ENCODE data around the gene ARSI. TPM values are rescaled to one million over a fixed set of nuclear protein-coding genes. Genes with fewer than 3 reads are reported as not detected.

Gene ARSI
- total and polyA plus RNA-seq, 2 of the 13 experiments (the other 11 are each of a cell fraction or from before 2014, with no cell fraction given) = 4.2 to 33.9 TPM

DNA sequence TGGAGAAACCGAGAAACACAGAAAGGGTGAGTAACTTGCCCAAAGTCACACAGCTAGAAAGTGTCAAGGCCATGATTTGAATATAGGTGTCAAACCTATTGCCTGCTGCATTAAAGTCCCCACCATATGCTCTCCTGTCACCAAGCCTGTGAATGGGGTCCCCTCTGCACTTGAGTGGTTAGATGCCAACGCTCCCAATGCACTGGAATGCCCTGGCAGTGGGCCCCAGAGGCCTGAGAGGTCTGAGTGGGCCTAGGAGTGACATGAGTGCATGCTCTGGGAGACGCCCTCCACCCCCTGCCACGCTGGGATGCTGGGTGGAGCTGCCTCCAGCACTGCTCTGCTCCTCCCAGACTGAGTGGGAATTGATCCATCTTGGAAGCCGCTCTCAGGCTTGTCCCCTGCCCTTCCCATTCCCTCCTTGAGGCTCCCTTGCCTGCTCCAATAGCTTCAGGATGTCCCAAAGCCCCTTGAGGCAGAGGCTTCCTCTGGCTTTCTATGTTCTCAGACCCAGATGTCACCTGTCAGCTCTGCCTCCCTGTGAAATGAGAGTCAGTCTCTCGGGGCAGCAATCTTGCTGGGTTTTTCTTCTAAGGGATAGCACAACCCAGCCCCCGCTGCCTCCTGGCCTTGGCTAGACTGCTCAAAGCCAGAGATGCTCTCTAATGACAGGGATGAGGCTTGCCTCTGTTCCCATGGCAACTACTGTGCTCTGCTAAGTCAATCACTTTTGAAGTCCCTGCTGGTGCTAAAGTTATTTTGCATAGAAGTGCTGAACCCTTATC, 6.6 kb upstream of the ARSI start:
- Histone ChIP-seq H3K9me3 (ENCODE audit: low read length) (no peaks in the 10 kb centered on the region), H4K20me1 (ENCODE audit: insufficient read depth, low read length) (no peaks in the 10 kb centered on the region), H3K27ac (ENCODE audit: extremely low read length, insufficient read depth, low read length) (no peak overlapping the region), H2AFZ (ENCODE audit: low read length) (no peak overlapping the region), H3K4me3 (replicated peaks in 1 of 3; ENCODE audit: insufficient read depth in 1 of 3, low read depth in 2 of 3, low read length in 3 of 3) (no peak overlapping the region), H3K9ac (ENCODE audit: insufficient read depth, low read depth, low read length) (no peak overlapping the region), H3K4me1 (ENCODE audit: insufficient read depth, low read length) (peaks cover 83% of the 10 kb centered on the region), H3K79me2 (ENCODE audit: insufficient read depth, low read length) (no peaks in the 10 kb centered on the region), H3K36me3 (replicated peaks in 1 of 2; ENCODE audit: control insufficient read depth in 1 of 2, insufficient read depth in 2 of 2, low read length in 2 of 2) (no peaks in the 10 kb centered on the region), H3K4me2 (ENCODE audit: low read depth, low read length) (no peak overlapping the region), H3K27me3 (ENCODE audit: control insufficient read depth in 1 of 2, insufficient read depth in 2 of 2, low read length in 2 of 2) (no peaks in the 10 kb centered on the region)
- no TSS peak for BruUV-seq (replicated peaks)
- ChIA-PET POLR2A (interaction anchor here (2.3 to 2.6 kb wide), 2 partner anchors 8 to 14 kb away, joined by 10 to 12 read pairs; no protein-coding TSS in a partner anchor), CTCF (ENCODE audit: low intra/inter-chr PET ratio, low total read pairs) (no interaction called here)
- intact Hi-C loops (cut with micrococcal nuclease; ENCODE audit: unreplicated experiment) (no loop called here), in situ Hi-C loops (cut with HindIII; ENCODE audit: extremely low pct_ligation_motif_present, low pct_unique_long_range_greater_than_20kb) (no loop called here)
- FAIRE-seq = no peak
- no peak for DNase-seq (ENCODE audit: low spot score)
- WGBS (ENCODE audit: low lambda C conversion rate) = 96% methylated on average over 4 of the region's 7 CpGs
- ATAC-seq = no peak
- TF ChIP-seq NFE2 (CRISPR knock-in tag; IDR thresholded peaks at IDR 0.05) = no peak
- no peak for TF ChIP-seq ZC3H13 (CRISPR knock-in tag; IDR thresholded peaks at IDR 0.05)
- no peak for TF ChIP-seq ZNF782 (CRISPR knock-in tag; IDR thresholded peaks at IDR 0.05; ENCODE audit: borderline replicate concordance)
- TF ChIP-seq SP4 (CRISPR knock-in tag; IDR thresholded peaks at IDR 0.05) = no peak
- TF ChIP-seq RXRB (CRISPR knock-in tag; IDR thresholded peaks at IDR 0.05; ENCODE audit: borderline replicate concordance) = no peak
- no peak for TF ChIP-seq ARID2 (CRISPR knock-in tag; IDR thresholded peaks at IDR 0.05; ENCODE audit: borderline replicate concordance)
- no peak for TF ChIP-seq KDM3A (CRISPR knock-in tag; IDR thresholded peaks at IDR 0.05; ENCODE audit: low read depth)
- TF ChIP-seq ZFAT (CRISPR knock-in tag; conservative IDR thresholded peaks at IDR 0.05) = no peak
- no peak for TF ChIP-seq ZNF564 (CRISPR knock-in tag; IDR thresholded peaks at IDR 0.05)
- peak; percentile 67; the same call in 1 of the 2 replicates for TF ChIP-seq RFX3 (CRISPR knock-in tag; IDR thresholded peaks at IDR 0.05)
- TF ChIP-seq, protein P1, sequence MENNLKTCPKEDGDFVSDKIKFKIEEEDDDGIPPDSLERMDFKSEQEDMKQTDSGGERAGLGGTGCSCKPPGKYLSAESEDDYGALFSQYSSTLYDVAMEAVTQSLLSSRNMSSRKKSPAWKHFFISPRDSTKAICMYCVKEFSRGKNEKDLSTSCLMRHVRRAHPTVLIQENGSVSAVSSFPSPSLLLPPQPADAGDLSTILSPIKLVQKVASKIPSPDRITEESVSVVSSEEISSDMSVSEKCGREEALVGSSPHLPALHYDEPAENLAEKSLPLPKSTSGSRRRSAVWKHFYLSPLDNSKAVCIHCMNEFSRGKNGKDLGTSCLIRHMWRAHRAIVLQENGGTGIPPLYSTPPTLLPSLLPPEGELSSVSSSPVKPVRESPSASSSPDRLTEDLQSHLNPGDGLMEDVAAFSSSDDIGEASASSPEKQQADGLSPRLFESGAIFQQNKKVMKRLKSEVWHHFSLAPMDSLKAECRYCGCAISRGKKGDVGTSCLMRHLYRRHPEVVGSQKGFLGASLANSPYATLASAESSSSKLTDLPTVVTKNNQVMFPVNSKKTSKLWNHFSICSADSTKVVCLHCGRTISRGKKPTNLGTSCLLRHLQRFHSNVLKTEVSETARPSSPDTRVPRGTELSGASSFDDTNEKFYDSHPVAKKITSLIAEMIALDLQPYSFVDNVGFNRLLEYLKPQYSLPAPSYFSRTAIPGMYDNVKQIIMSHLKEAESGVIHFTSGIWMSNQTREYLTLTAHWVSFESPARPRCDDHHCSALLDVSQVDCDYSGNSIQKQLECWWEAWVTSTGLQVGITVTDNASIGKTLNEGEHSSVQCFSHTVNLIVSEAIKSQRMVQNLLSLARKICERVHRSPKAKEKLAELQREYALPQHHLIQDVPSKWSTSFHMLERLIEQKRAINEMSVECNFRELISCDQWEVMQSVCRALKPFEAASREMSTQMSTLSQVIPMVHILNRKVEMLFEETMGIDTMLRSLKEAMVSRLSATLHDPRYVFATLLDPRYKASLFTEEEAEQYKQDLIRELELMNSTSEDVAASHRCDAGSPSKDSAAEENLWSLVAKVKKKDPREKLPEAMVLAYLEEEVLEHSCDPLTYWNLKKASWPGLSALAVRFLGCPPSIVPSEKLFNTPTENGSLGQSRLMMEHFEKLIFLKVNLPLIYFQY (CRISPR knock-in tag; IDR thresholded peaks at IDR 0.05; ENCODE audit: borderline replicate concordance) = no peak
- TF ChIP-seq, protein P2, sequence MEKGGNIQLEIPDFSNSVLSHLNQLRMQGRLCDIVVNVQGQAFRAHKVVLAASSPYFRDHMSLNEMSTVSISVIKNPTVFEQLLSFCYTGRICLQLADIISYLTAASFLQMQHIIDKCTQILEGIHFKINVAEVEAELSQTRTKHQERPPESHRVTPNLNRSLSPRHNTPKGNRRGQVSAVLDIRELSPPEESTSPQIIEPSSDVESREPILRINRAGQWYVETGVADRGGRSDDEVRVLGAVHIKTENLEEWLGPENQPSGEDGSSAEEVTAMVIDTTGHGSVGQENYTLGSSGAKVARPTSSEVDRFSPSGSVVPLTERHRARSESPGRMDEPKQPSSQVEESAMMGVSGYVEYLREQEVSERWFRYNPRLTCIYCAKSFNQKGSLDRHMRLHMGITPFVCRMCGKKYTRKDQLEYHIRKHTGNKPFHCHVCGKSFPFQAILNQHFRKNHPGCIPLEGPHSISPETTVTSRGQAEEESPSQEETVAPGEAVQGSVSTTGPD (CRISPR knock-in tag; IDR thresholded peaks at IDR 0.05) = no peak
- TF ChIP-seq, protein P3, sequence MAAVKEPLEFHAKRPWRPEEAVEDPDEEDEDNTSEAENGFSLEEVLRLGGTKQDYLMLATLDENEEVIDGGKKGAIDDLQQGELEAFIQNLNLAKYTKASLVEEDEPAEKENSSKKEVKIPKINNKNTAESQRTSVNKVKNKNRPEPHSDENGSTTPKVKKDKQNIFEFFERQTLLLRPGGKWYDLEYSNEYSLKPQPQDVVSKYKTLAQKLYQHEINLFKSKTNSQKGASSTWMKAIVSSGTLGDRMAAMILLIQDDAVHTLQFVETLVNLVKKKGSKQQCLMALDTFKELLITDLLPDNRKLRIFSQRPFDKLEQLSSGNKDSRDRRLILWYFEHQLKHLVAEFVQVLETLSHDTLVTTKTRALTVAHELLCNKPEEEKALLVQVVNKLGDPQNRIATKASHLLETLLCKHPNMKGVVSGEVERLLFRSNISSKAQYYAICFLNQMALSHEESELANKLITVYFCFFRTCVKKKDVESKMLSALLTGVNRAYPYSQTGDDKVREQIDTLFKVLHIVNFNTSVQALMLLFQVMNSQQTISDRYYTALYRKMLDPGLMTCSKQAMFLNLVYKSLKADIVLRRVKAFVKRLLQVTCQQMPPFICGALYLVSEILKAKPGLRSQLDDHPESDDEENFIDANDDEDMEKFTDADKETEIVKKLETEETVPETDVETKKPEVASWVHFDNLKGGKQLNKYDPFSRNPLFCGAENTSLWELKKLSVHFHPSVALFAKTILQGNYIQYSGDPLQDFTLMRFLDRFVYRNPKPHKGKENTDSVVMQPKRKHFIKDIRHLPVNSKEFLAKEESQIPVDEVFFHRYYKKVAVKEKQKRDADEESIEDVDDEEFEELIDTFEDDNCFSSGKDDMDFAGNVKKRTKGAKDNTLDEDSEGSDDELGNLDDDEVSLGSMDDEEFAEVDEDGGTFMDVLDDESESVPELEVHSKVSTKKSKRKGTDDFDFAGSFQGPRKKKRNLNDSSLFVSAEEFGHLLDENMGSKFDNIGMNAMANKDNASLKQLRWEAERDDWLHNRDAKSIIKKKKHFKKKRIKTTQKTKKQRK (IDR thresholded peaks at IDR 0.05; ENCODE audit: low read length) = no peak
